ENCODE results near the gene OTUD7B.

GRCh38 chr1:149888999-149889289, 121.6 kb downstream of the OTUD7B start:
- TF ChIP-seq CTCF (conservative IDR thresholded peaks at IDR 0.05; ENCODE audit: low read length) (no peak), EZH2phosphoT487 (IDR thresholded peaks at IDR 0.05; ENCODE audit: borderline replicate concordance) (no peak)

Measured in Loucy (cell line).